GM12891 (cell line): ENCODE results near the gene UGT2A1.
A peak's percentile ranks its signal among the peaks of the same experiment; 100 is the strongest.

Experiments used
- DNase-seq: peaks from one replicate; pipeline ENCODE4 v3.0.0; 2011; ENCODE audit warnings: low spot score; ENCODE audit not compliant: insufficient read length
- FAIRE-seq: peaks from 2 replicates; lab custom pipeline; 2011; peaks lifted over from hg19 to GRCh38; lab: Jason Lieb, UNC
- PAX5 ChIP-seq: IDR thresholded peaks from 2 replicates; pipeline ENCODE4 v1.6.1; 2011; ENCODE audit warnings: low read length, moderate library complexity, mild to moderate bottlenecking; ENCODE audit not compliant: insufficient read depth, severe bottlenecking
- POLR2A ChIP-seq: IDR thresholded peaks from 2 replicates; pipeline ENCODE4 v1.6.1; 2011; ENCODE audit warnings: low read depth, low read length, control low read depth
- POLR2AphosphoS5 ChIP-seq: IDR thresholded peaks from 2 replicates; pipeline ENCODE4 v1.6.1; 2011; ENCODE audit warnings: low read depth, low read length, control low read depth
- POU2F2 ChIP-seq: IDR thresholded peaks from 2 replicates; pipeline ENCODE4 v1.6.1; 2011; ENCODE audit warnings: low read depth, mild to moderate bottlenecking, control low read depth, low read length, moderate library complexity
- SPI1 ChIP-seq: IDR thresholded peaks from 2 replicates; pipeline ENCODE4 v1.6.1; 2011; ENCODE audit warnings: low read depth, low read length, control low read depth
- TAF1 ChIP-seq: IDR thresholded peaks from 2 replicates; pipeline ENCODE4 v1.6.1; 2011; ENCODE audit warnings: low read depth, low read length, control low read depth

UGT2A1 gene

GRCh38 chr4:69600013-69600412, 53.0 kb downstream of the UGT2A1 start:
- FAIRE-seq (no peak), DNase-seq (no peak)
- no peak for TF ChIP-seq PAX5
- no peak for TF ChIP-seq POLR2A
- no peak for TF ChIP-seq POLR2AphosphoS5
- no peak for TF ChIP-seq TAF1
- no peak for TF ChIP-seq SPI1
- no peak for TF ChIP-seq POU2F2

- no peak for TF ChIP-seq SPI1
- no peak for TF ChIP-seq TAF1
- no peak for TF ChIP-seq POLR2A
- TF ChIP-seq POU2F2 = no peak
- no peak for TF ChIP-seq POLR2AphosphoS5
- DNase-seq (no peak), FAIRE-seq (no peak)
Observed at GRCh38 chr4:69594382-69594781, 58.7 kb downstream of the UGT2A1 start.

- DNase-seq (no peak), FAIRE-seq (no peak)
- TF ChIP-seq POLR2AphosphoS5 (no peak), PAX5 (no peak), POU2F2 (no peak), SPI1 (no peak), TAF1 (no peak), POLR2A (no peak)
Observed at GRCh38 chr4:69591364-69591763, 61.7 kb downstream of the UGT2A1 start.

- FAIRE-seq (no peak), DNase-seq (no peak)
- TF ChIP-seq POU2F2 (no peak), PAX5 (no peak), POLR2AphosphoS5 (no peak), POLR2A (no peak), TAF1 (no peak), SPI1 (no peak)
Observed at GRCh38 chr4:69589884-69590283, 63.2 kb downstream of the UGT2A1 start.

DNA sequence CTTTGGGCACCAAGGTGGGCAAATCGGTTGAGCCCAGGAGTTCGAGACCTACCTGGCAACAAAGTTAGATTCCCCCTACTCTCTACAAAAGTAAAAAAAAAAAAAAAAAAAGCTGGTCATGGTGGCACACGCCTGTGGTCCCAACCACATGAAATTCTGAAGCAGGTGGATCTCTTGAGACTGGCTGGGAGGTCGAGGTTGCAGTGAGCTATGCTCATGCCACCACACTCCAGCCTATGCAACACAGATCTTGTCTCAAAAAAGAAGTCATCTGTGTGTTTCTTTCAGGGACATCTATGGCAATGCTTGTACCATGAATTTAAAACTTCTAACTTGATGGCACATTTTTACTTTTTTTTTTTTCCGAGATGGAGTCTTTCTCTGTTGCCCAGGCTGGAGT, 68.9 kb downstream of the UGT2A1 start:
- FAIRE-seq = no peak
- TF ChIP-seq SPI1 (no peak), POU2F2 (no peak), POLR2A (no peak), TAF1 (no peak), POLR2AphosphoS5 (no peak), PAX5 (no peak)
- no peak for DNase-seq

DNA sequence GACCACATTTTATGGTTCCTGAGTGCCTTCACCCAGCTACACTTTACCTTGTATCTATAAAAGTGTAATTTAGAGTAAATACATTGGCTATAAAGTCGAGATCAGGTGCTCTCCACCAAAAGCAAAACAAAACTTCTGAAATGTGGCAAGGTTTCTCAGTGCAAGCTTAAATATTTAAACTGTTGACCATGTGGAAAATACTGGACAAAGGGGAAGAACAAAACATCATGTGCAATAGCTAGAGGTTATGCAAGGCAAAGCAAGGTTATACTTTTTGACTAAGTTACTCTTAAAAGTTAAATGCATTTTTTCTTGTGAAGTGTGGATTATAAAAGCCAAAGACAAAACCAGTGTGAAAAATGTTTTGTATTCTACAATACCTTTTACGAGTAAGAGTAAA, 69.5 kb downstream of the UGT2A1 start:
- DNase-seq = no peak
- FAIRE-seq = no peak
- TF ChIP-seq SPI1 (no peak), PAX5 (no peak), TAF1 (no peak), POLR2AphosphoS5 (no peak), POLR2A (no peak), POU2F2 (no peak)

DNA sequence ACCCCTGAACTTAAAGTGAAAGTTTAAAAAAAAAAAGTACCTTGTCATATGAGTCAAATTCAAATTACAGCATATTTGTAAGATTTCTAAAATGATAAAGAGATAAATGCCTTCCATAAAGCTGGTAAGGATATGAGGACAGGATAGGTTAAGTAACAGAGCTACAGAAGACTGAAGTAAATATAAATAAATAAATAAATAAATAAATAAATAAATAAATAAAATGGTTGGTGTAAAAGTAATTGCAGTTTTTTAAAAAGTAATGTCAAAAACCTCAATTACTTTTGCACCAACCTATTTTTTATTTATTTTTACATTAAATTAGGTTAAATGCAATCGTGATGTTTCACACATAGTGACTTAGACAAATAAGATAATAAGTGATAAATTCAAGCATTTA, 75.8 kb downstream of the UGT2A1 start:
- DNase-seq = no peak
- no peak for TF ChIP-seq POU2F2
- no peak for TF ChIP-seq POLR2A
- no peak for TF ChIP-seq PAX5
- TF ChIP-seq SPI1 = no peak
- TF ChIP-seq TAF1 = no peak
- no peak for TF ChIP-seq POLR2AphosphoS5
- no peak for FAIRE-seq

- TF ChIP-seq SPI1 (no peak), TAF1 (no peak), POU2F2 (no peak), POLR2AphosphoS5 (no peak), POLR2A (no peak), PAX5 (no peak)
- FAIRE-seq (no peak), DNase-seq (no peak)
Observed at GRCh38 chr4:69576251-69576877, 76.7 kb downstream of the UGT2A1 start.

DNA sequence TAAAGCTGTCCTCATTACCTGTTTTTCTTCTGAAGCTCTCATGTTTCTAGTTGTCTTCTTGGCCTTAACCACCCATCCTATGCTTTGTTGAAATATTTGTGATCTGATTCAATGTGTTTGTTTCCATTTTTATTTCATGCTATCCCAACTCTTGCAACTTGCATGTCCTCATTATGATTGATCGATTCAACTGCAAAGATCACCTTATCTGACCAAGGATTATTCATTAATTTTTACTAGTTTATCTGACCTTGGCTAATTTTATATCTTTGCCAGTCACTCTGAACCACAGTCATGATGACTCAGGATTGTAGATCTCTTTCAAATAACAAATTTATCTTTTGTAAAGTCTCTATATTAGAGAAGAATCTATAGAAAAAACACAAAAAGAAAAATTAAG, 84.3 kb downstream of the UGT2A1 start:
- TF ChIP-seq POU2F2 (no peak), POLR2AphosphoS5 (no peak), TAF1 (no peak), SPI1 (no peak)
- FAIRE-seq = no peak
- DNase-seq = no peak

GRCh38 chr4:69563424-69563823, 89.6 kb downstream of the UGT2A1 start:
- no peak for DNase-seq
- FAIRE-seq = no peak
- TF ChIP-seq POLR2AphosphoS5 (no peak), SPI1 (peak; percentile 66)
